A673 (cell line): ENCODE measurements around the gene LAMA5. TPM values are rescaled to one million over a fixed set of nuclear protein-coding genes. Genes with fewer than 3 reads are reported as not detected.

ENCODE experiments used
- BruUV-seq: library from RNA; stranded (reverse); fragments of 400-500 nt; replicated peaks from 2 replicates; lab custom pipeline; 2021; lab: Mats Ljungman, UMichigan
- CTCF ChIA-PET: fragments of 300-600 bp; sonication (Branson Sonifier 250); formaldehyde crosslinking; loops from one replicate; lab custom pipeline; 2022; ENCODE audit warnings: antibody characterized with exemption; lab: Charles Lee
- POLR2A ChIA-PET: fragments of 300-600 bp; sonication (Branson Sonifier 250); formaldehyde crosslinking; loops from one replicate; lab custom pipeline; 2022; ENCODE audit warnings: antibody characterized with exemption; ENCODE audit not compliant: low non-redundant PET; lab: Charles Lee
- DNase-seq: peaks from one replicate; pipeline ENCODE4 v3.0.0-alpha.2; 2015; ENCODE audit warnings: low spot score
- H3K27ac ChIP-seq: fragments of 200-600 bp; sonication (generic); 2 replicates; pipeline ENCODE4 v1.5.1; 2016; ENCODE audit warnings: mixed run types, low read depth, mild to moderate bottlenecking, mixed read lengths, antibody characterized with exemption, low read length; ENCODE audit not compliant: poor library complexity, severe bottlenecking
- H3K27me3 ChIP-seq: fragments of 200-600 bp; sonication (generic); replicated peaks from 2 replicates; pipeline ENCODE4 v1.6.1; 2017; ENCODE audit warnings: mixed run types, low read depth, mild to moderate bottlenecking, mixed read lengths, antibody characterized with exemption, low read length; ENCODE audit not compliant: insufficient read depth, poor library complexity
- H3K36me3 ChIP-seq: fragments of 200-600 bp; sonication (generic); 2 replicates; pipeline ENCODE4 v1.6.1; 2016; ENCODE audit warnings: mixed run types, mild to moderate bottlenecking, mixed read lengths, antibody characterized with exemption, low read length; ENCODE audit not compliant: insufficient read depth, poor library complexity, severe bottlenecking
- H3K4me1 ChIP-seq: fragments of 200-600 bp; sonication (generic); 2 replicates; pipeline ENCODE4 v1.6.1; 2017; ENCODE audit warnings: mixed run types, mild to moderate bottlenecking, mixed read lengths, antibody characterized with exemption, low read length; ENCODE audit not compliant: insufficient read depth, poor library complexity, severe bottlenecking
- H3K4me3 ChIP-seq: fragments of 200-600 bp; sonication (generic); 2 replicates; pipeline ENCODE4 v1.5.1; 2016; ENCODE audit warnings: low read depth, mixed run types, mild to moderate bottlenecking, mixed read lengths, low read length; ENCODE audit not compliant: poor library complexity, severe bottlenecking
- H3K9me3 ChIP-seq: fragments of 200-600 bp; sonication (generic); 2 replicates; pipeline ENCODE4 v1.6.1; 2016; ENCODE audit warnings: mixed run types, low read depth, mild to moderate bottlenecking, mixed read lengths, antibody characterized with exemption, low read length; ENCODE audit not compliant: poor library complexity, severe bottlenecking
- CTCF ChIP-seq: fragments of 300-800, 200-600 bp; sonication (generic); conservative IDR thresholded peaks from 2 replicates; pipeline ENCODE4 v1.5.1; 2017; ENCODE audit warnings: low read depth, mild to moderate bottlenecking, antibody characterized with exemption, low read length, moderate library complexity, mixed read lengths
- EZH2 ChIP-seq: fragments of 200-600 bp; sonication (generic); IDR thresholded peaks from 2 replicates; pipeline ENCODE4 v1.6.1; 2017; ENCODE audit warnings: borderline replicate concordance, low read depth, mild to moderate bottlenecking, mixed read lengths, antibody characterized with exemption, low read length; ENCODE audit not compliant: poor library complexity, severe bottlenecking
- intact Hi-C: fragments of 100-400 bp; cut with micrococcal nuclease; formaldehyde crosslinking; loops from one replicate; pipeline ENCODE4 v1.10.0; 2022; ENCODE audit not compliant: unreplicated experiment
- total RNA-seq: library from RNA; stranded (reverse); gene quantifications from 2 replicates; pipeline ENCODE4 v1.2.3, GENCODE V29; 2021

LAMA5 gene
- total RNA-seq, 1 experiment from 2014 or later = 4.2 TPM

- CTCF ChIA-PET = no interaction called here
- TF ChIP-seq CTCF (no peak), EZH2 (no peak)
- DNase-seq = no peak
- POLR2A ChIA-PET = no interaction called here
- no peaks in the 10 kb centered on the region for H3K27me3 ChIP-seq
- no peaks in the 10 kb centered on the region for H3K9me3 ChIP-seq
- intact Hi-C loops = no loop called here
- H3K27ac ChIP-seq = no peak overlapping the region
- no TSS peak for BruUV-seq
- H3K4me3 ChIP-seq = no peak overlapping the region
- H3K4me1 ChIP-seq = no peaks in the 10 kb centered on the region
- peaks cover 3% of the 10 kb centered on the region for H3K36me3 ChIP-seq
Observed at GRCh38 chr20:62313460-62314338, 53.4 kb downstream of the LAMA5 start.

- no peak overlapping the region for H3K27ac ChIP-seq
- H3K36me3 ChIP-seq = peaks cover 10% of the 10 kb centered on the region
- no peaks in the 10 kb centered on the region for H3K9me3 ChIP-seq
- no TSS peak for BruUV-seq
- ChIA-PET POLR2A (no interaction called here), CTCF (no interaction called here)
- no peak for DNase-seq
- intact Hi-C loops = no loop called here
- H3K4me3 ChIP-seq = no peak overlapping the region
- H3K27me3 ChIP-seq = no peaks in the 10 kb centered on the region
- TF ChIP-seq EZH2 (no peak), CTCF (no peak)
- H3K4me1 ChIP-seq = no peaks in the 10 kb centered on the region
Observed at GRCh38 chr20:62313021-62313420, 54.1 kb downstream of the LAMA5 start.

- CTCF ChIA-PET = no interaction called here
- peaks cover 12% of the 10 kb centered on the region for H3K36me3 ChIP-seq
- H3K27me3 ChIP-seq = no peaks in the 10 kb centered on the region
- POLR2A ChIA-PET = no interaction called here
- H3K9me3 ChIP-seq = no peaks in the 10 kb centered on the region
- intact Hi-C loops = no loop called here
- DNase-seq = no peak
- H3K4me1 ChIP-seq = no peaks in the 10 kb centered on the region
- TF ChIP-seq EZH2 (no peak), CTCF (no peak)
- no peak overlapping the region for H3K4me3 ChIP-seq
- H3K27ac ChIP-seq = no peak overlapping the region
- no TSS peak for BruUV-seq
Observed at GRCh38 chr20:62312662-62312977, 54.5 kb downstream of the LAMA5 start.
